Fibroblast of pulmonary artery (primary cell): ENCODE measurements around the gene PDXDC1.
A peak's percentile ranks its signal among the peaks of the same experiment; 100 is the strongest.
"Not testable (repeated sequence)": the region's sequence is repeated elsewhere in the genome, so short reads cannot be mapped to it uniquely, and the experiment has no call there.

Experiments
- DNase-seq: peaks from one replicate; pipeline ENCODE4 v3.0.0-alpha.2; 2010; ENCODE audit warnings: low read depth
- H3K4me3 ChIP-seq: replicated peaks from 2 replicates; pipeline ENCODE4 v1.5.1; 2011; ENCODE audit warnings: low read depth, mild to moderate bottlenecking, control low read depth, low read length, moderate library complexity

PDXDC1 gene

GRCh38 chr16:15154005-15154404 is 179.2 kb downstream of the PDXDC1 start:
- peak overlapping the region; percentile 53 for H3K4me3 ChIP-seq
- DNase-seq: peak; percentile 21

GRCh38 chr16:15154650-15155562 is 180.1 kb downstream of the PDXDC1 start:
- peak; percentile 94 for DNase-seq
- H3K4me3 ChIP-seq: peak overlapping the region; percentile 44

GRCh38 chr16:15157644-15158043 is 182.8 kb downstream of the PDXDC1 start:
- not testable (repeated sequence) for DNase-seq

GRCh38 chr16:15159671-15160070 is 184.8 kb downstream of the PDXDC1 start:
- DNase-seq, H3K4me3 ChIP-seq: not testable (repeated sequence)

More at GRCh38 chr16:15157644-15158043, 182.8 kb downstream of the PDXDC1 start:
- not testable (repeated sequence) for H3K4me3 ChIP-seq

- not testable (repeated sequence) for DNase-seq, H3K4me3 ChIP-seq
Observed at GRCh38 chr16:15160571-15160970, 185.7 kb downstream of the PDXDC1 start.

- DNase-seq: not testable (repeated sequence)
Observed at GRCh38 chr16:15163055-15163454, 188.2 kb downstream of the PDXDC1 start.

GRCh38 chr16:15166177-15166576 is 191.4 kb downstream of the PDXDC1 start:
- not testable (repeated sequence) for DNase-seq, H3K4me3 ChIP-seq

More at GRCh38 chr16:15163055-15163454, 188.2 kb downstream of the PDXDC1 start:
- not testable (repeated sequence) for H3K4me3 ChIP-seq

GRCh38 chr16:15168303-15168702 is 193.5 kb downstream of the PDXDC1 start:
- not testable (repeated sequence) for DNase-seq

GRCh38 chr16:15168953-15169652 is 194.3 kb downstream of the PDXDC1 start:
- DNase-seq, H3K4me3 ChIP-seq: not testable (repeated sequence)

More at GRCh38 chr16:15168303-15168702, 193.5 kb downstream of the PDXDC1 start:
- H3K4me3 ChIP-seq: not testable (repeated sequence)

GRCh38 chr16:15179909-15180308 is 205.1 kb downstream of the PDXDC1 start:
- H3K4me3 ChIP-seq, DNase-seq: not testable (repeated sequence)

GRCh38 chr16:15180946-15181345 is 206.1 kb downstream of the PDXDC1 start:
- not testable (repeated sequence) for DNase-seq, H3K4me3 ChIP-seq

GRCh38 chr16:15184000-15184399 is 209.2 kb downstream of the PDXDC1 start:
- not testable (repeated sequence) for H3K4me3 ChIP-seq

More at GRCh38 chr16:15184000-15184399, 209.2 kb downstream of the PDXDC1 start:
- DNase-seq: not testable (repeated sequence)
